HG02623 (cell line): Measurements from ENCODE around the gene DNAH8.

ENCODE experiments used
- ATAC-seq: cut with Tn5 transposase; IDR thresholded peaks from one replicate; pipeline ENCODE4 v1.9.1; 2021; ENCODE audit warnings: moderate library complexity; ENCODE audit not compliant: unreplicated experiment

DNAH8 gene

DNA sequence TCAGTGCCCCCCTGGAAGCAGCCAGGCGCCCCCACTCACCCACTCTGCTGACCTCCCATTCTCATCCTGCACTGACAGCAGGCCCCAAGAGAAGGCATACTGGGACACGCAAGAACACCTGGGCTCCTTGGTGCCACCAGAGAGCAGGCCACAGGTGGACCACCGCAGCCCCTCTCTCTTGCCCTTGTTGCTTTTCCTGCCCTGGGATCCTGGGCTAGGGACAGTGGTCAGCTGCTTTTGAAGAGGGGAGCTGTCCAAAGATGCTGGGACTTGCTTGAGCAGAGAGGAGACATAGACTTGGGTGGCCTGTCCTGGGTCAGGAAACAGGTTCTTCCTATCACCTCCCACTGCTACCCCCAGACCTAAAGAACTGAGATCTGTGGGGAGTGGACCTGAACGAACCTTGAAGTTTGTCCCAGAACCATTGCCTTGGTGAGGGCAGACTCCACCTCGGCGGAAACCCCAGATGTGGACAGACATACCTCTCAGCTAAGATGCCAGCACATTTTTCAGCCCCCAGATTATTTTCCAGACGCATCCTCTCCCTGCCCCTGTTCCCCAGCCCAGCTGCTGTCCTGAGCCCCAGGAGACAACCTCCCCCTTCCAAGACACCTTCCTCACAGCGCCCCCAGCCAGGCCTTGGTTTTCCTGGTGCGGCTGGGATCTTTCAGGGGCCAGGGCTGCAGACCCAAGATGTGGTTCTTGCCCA is 334.6 kb downstream of the DNAH8 start:
- ATAC-seq: no peak

DNA sequence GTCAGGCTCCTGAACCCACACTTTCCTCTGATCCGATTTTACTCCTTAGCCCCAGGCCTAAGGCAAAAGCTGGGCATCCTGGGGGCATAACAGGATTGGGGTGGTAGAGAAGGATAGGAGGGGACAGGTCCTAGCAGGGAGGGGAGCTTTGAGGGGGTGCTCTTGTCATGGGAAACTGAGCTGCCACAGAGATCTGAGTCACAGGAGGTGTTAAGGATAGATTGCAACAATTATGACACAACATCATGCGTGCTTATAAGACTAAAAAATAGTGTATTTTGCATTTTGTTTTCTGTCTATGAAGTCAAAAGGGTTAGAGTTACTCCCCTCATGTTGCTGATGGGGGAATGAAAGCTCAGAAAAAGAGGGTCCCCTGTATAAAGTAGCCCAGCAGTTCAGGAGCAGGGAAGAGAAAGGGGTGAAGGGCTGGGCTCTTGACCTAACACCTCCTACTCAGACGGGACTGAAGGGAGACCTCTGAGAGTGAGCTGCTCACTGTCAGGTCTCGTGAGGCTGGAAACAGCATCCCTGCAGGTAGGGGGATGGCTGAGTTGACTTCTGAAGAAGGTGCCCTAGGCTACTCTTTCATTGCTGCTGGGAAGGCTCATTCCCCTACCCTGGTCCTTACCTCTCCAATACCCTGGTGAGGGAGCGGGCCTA is 335.5 kb downstream of the DNAH8 start:
- no peak for ATAC-seq

DNA sequence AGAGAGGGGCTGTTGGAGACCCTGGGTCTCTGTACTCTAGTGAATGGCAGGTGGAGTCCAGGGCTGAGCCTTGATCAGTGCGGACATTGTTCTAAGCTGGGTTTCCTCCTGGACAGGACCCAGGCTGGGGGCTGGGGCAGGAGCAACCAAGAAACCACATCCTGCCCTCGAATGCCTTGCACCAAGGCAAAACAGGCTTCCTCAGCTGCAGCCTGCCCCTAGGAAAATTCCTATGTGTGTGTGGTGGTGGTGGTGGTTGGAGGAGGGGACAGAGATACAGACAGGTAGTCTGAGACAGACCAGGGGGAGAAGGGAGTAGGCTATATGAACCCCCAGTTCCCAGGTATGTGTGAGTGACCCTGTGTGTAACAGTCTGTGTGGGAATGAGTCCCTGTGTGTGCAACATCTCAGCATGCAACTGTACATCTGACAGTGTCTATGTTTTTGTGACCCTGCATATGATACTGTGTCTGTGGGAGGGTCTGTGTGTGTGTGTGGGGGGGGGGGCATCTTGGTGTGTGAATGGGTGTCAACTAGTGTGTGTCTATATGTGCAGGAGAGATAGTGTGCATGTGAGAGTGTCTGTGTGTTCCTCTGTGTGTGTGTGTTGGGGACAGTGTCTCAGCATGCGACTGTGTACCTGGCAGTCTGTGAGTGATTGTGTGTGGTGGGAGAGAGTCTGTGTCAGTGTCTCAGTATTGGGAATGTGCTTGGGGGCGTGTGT is 336.4 kb downstream of the DNAH8 start:
- no peak for ATAC-seq

GRCh38 chr6:39053016-39053624 is 338.0 kb downstream of the DNAH8 start:
- no peak for ATAC-seq

- no peak for ATAC-seq
Measured at GRCh38 chr6:39053854-39054576, 338.9 kb downstream of the DNAH8 start.

GRCh38 chr6:39054577-39055142 is 339.5 kb downstream of the DNAH8 start:
- no peak for ATAC-seq

DNA sequence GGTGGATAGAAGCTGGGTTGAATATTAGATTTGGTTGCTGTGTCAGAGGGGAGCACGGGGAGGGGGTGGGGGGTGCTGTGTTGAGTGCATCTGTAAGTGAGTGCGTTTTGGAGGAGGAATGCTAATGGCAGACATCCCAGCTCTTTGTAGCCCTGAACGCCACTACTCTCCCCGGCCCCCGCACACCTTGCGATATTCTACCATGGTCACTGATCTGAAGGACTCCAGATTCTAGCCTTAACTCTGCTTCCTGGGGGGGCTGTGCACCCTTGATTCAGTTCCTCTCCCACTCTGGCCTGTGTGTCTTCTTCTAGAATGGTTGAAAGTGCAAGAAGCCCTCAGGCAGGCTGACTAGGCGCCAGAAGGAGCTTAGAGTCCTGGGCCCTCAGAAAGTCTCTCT is 340.6 kb downstream of the DNAH8 start:
- ATAC-seq: no peak

GRCh38 chr6:39056191-39056590 is 341.1 kb downstream of the DNAH8 start:
- ATAC-seq: no peak

DNA sequence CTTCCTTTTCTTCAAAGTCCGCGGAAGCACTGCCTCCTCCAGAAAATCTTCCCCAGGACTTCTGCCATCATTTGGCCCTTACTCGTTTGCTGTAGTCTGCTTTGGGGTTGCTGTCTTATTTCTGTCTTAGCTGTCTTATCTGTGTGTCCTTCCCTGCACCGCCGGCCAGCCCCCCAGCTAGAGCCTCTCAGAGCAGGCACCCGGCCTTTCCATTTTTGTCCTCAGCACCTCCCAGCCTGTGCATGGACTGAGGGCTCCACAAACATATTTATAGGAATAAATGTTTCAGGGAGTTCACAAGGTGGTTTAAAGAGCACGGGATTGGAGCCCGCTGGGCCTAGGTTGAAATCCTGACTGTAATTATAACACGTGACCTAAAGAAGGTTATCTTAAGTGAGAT is 341.6 kb downstream of the DNAH8 start:
- no peak for ATAC-seq

DNA sequence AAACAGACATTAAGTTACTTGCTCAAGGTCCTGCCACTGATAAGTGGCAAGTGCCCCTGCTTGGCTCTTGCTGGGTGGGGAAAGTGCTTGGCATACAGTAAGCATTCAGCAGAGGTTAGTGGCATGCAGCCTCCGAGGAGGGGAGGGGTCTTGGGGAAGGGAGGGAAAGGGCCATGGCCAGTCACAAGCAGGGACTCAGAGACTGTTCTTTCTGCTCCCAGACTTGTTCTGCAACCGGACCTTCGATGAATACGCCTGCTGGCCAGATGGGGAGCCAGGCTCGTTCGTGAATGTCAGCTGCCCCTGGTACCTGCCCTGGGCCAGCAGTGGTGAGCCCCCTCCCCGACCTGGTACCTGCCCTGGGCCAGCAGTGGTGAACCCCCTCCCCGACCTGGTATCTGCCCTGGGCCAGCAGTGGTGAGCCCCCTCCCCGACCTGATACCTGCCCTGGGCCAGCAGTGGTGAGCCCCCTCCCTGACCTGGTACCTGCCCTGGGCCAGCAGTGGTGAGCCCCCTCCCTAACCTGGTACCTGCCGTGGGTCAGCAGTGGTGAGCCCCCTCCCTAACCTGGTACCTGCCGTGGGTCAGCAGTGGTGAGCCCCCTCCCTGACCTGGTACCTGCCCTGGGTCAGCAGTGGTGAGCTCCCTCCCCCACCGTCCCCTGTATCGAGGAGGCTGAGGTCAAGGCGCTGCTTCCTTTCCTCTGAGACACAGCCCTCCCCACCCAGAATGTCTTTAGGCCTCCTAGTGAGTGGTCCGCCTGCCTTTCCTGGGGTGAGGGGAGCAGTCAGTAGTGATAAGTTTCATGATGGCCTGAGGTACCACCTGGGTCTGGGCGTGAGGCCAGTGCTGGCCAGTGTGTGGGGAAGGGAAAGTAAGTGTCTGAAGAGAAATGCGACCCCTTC is 342.4 kb downstream of the DNAH8 start:
- no peak for ATAC-seq

DNA sequence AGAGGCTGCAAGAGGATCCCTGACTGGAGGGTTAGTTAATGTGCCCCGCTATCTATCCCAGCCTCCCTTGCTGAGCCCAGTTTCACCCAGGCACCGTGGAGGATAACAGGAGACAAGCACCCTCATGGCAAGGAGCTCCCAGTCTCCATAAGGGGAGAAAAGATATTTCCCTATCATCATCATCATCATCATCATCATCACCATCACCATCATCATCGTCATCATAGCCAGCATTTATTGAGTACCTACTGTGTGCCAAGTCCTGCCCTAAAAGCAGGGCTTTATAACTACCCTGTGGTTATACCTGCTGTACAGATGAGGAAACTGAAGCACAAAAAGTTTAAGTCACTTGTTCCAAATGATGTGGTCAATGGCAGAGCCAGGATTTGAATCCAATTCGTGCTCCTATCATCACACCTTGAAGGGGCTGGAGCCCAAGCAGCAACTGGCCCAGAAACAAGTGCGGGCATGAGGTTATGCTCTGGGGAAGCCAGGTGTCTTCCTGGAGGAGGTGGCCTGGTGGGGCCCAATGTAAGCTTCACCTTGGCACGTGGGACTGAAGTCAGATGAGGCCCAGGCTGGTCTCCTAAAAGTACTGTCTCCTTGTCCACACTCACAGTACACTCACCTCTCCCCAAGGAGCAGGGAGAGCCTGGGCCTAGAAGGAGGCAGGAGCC is 343.5 kb downstream of the DNAH8 start:
- ATAC-seq: no peak

- no peak for ATAC-seq
Measured at GRCh38 chr6:39059496-39060310, 344.6 kb downstream of the DNAH8 start.

DNA sequence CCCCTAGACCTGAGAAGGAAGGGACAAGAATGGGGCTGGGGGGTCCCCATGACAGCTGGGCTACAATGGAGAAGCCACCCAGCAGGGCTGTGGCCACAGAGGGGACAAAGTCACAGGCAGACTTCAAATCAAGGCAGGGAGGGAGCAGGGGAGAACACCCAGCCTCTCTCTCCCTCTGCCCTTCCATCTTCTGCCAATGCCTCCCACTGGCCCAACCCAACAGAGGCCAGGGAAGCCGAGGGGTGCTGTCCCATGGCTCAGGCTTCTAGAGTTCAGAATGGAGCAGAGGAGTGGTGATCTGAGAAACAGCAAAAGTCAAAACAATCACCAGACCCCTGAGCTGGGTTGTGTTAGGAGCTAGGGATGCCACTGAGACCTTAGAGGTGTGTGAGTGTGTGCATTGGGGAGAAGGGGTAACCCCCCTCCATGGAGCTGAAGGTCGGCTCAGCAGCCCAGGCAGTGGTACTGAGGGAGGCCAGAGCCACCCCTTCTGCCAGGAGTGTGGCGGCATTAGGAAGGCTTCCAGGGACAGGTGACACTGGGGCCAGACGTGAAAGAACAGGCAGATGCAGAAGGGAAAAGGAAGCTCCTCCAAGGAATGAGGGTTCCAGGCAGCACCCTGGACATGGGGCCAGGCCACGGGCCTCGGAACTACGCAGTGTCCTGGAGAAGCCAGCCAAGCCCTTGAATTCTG is 345.5 kb downstream of the DNAH8 start:
- no peak for ATAC-seq

DNA sequence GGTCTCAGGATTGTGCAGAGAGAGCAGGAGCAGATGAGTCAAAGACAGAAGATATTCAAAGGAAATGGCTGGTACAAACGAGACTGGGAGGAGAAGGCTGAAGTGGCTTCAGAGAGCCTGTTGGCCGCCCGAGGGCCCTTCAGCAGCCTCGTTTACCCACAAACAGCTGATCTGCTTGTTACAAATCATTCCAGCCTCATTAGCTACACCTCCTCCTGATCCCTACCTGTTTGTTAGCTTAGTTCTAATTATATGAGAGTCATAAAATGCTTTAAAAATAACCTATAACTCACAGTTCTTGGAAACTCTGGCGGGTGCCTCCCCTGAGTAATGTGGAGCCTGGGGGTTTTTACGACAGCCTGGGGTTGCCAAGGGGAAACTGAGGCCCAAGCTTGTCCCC is 346.1 kb downstream of the DNAH8 start:
- no peak for ATAC-seq

DNA sequence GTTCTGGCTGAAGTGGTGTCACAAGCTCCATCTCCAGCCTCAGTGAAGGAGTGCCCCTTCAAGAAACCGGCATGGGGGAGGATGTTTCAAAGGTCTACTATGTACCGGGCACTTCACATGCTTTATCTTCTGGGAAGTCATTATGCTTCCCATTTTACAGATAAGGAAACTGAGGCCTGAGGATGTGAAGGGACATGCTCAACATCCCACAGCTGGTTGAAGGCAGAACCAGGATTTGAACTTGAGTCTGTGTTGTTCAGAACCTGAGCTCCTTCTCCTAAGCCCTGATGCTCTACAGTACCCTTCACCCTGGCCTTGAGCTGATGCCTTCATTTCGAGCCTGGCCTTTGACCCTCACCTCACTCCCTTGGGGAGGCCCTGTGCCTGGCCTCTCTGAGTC is 346.5 kb downstream of the DNAH8 start:
- no peak for ATAC-seq

DNA sequence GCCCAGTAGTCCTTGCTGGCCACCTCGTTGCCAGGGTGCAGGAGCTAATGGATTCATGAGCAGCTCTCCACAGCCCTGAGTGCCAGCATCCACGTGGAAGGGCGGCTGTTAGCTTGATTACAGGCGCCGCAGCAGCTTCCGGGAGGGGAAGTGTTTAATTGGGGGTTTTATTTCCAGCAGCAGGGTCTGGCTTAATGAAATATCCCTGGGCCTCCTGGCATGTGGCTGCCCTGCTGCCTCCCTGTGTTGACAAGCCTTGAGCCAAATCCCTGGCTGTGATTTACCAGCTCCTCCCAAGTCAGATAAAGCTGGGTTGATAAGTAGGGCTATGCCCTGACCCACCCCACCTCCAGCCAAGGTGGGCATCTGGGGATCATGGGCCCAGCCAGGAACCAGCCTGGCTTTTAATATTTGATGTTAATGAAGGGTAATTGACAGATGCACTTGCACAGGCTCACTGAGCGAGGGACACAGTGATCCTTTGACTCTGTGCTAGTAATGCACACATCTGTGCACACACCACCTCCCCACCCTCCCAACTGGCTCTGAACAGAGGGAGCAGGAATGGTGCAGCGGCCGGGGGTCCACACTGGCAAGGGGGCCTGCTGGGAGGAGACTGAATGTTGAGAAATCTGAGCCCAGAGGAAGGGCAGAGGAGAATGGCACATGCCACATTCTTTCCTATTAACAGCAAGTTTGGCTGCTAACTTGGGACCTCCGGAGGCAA is 347.1 kb downstream of the DNAH8 start:
- ATAC-seq: no peak

DNA sequence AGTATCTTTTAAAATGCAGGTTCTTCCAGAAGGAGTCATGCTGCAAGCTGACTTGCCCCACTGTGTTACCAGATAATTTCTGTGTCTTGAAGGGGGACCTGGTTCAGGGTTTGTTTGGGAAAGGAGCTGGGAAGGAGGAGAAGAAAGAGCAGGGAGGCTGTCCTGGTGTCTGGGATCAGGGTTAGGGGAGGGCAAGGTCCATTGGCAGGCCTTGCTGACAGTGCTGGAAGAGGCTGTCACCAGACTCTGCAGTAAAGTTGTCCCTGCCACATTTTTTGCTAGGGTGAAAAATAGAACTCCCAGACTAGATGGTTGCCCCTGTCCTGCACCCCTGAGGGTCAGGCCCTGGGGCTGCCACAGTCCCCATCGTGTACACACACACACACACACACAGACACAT is 348.4 kb downstream of the DNAH8 start:
- ATAC-seq: no peak
